GM12873 (cell line): ENCODE measurements around the gene GRB10.

Experiments
- CTCF ChIP-seq: IDR thresholded peaks from 2 replicates; pipeline ENCODE4 v1.5.1; 2012; ENCODE audit warnings: low read depth, mild to moderate bottlenecking, moderate library complexity, low read length, control low read depth; ENCODE audit not compliant: insufficient read depth; ENCODE audit errors: missing control alignments

GRB10 gene

GRCh38 chr7:50793120-50793946 lies 10.6 kb upstream of the GRB10 start:
- no peak for TF ChIP-seq CTCF

- TF ChIP-seq CTCF = no peak
Observed at GRCh38 chr7:50792342-50793119, 9.8 kb upstream of the GRB10 start.

GRCh38 chr7:50791938-50792341 lies 9.2 kb upstream of the GRB10 start:
- no peak for TF ChIP-seq CTCF

GRCh38 chr7:50791363-50791937 lies 8.8 kb upstream of the GRB10 start:
- no peak for TF ChIP-seq CTCF

GRCh38 chr7:50790381-50790780 lies 7.7 kb upstream of the GRB10 start:
- no peak for TF ChIP-seq CTCF

- no peak for TF ChIP-seq CTCF
Observed at GRCh38 chr7:50788382-50788781, 5.7 kb upstream of the GRB10 start.

GRCh38 chr7:50787825-50788224 lies 5.1 kb upstream of the GRB10 start:
- no peak for TF ChIP-seq CTCF
